Measurements from ENCODE around the gene TOMM40.

DNA sequence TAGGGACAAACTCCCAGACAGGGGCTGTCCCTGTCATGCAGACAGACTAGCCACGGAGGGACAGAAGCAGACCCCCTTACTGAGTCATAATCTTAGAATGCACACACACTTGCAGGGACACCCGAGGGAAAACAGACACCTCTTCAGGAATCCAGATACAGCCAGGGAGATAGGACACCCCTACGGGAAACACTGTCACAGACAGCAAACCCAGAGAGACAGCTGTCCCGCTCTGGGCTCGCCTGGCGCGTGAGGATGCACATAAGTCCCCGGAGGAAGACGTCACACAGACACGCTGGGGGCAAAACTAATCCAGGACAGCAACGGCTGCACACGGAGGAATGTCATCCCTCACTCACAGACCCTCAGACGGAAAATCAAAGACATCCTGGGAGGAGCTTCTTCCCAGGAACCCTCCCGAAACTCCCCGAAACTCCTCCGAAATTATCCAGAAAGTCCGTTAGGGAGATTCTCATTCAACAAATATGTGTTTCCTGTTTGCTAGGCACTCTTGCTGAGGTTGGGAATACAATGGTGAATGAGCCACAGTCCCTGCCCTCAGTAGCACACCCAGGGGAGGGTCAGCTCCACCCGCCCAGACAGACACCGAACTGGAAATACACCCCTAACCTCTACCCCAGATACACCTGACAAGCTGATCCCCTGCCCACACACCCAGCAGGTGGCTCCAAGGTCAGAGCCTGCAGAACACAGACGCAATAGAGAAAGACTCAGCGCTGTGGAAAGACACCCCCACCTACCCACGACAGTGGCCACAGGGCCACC is 15.2 kb upstream of the TOMM40 start:
- TF ChIP-seq POLR2A (IDR thresholded peaks at IDR 0.05), result no peak
- TF ChIP-seq, protein P1, sequence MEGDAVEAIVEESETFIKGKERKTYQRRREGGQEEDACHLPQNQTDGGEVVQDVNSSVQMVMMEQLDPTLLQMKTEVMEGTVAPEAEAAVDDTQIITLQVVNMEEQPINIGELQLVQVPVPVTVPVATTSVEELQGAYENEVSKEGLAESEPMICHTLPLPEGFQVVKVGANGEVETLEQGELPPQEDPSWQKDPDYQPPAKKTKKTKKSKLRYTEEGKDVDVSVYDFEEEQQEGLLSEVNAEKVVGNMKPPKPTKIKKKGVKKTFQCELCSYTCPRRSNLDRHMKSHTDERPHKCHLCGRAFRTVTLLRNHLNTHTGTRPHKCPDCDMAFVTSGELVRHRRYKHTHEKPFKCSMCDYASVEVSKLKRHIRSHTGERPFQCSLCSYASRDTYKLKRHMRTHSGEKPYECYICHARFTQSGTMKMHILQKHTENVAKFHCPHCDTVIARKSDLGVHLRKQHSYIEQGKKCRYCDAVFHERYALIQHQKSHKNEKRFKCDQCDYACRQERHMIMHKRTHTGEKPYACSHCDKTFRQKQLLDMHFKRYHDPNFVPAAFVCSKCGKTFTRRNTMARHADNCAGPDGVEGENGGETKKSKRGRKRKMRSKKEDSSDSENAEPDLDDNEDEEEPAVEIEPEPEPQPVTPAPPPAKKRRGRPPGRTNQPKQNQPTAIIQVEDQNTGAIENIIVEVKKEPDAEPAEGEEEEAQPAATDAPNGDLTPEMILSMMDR (IDR thresholded peaks at IDR 0.05), result no peak
